Transverse colon (tissue), 4 donors: ENCODE results near the gene RAB20.

ENCODE experiments used
- CTCF ChIP-seq, 5 experiments: fragments of 200-600 bp in 3 of 5; fragments of 450-650 bp in 2 of 5; sonication (generic) in 3 of 5; IDR thresholded peaks; 1 replicate in 2 of 5; 2 replicates in 3 of 5; pipeline ENCODE4 v1.5.1; 2016 to 2017; ENCODE audit warnings: antibody characterized with exemption in 5 of 5, inconsistent platforms in 3 of 5, mild to moderate bottlenecking in 2 of 5, moderate library complexity in 1 of 5
- EP300 ChIP-seq: sonication (generic); formaldehyde crosslinking; IDR thresholded peaks from one replicate; pipeline ENCODE4 v1.6.1; 2017; ENCODE audit warnings: antibody characterized with exemption, low read depth
- POLR2A ChIP-seq: fragments of 450-650 bp; IDR thresholded peaks from one replicate; pipeline ENCODE4 v1.6.1; 2016; ENCODE audit warnings: antibody characterized with exemption, mild to moderate bottlenecking, moderate library complexity
- POLR2AphosphoS5 ChIP-seq, 3 donors: sonication (generic); formaldehyde crosslinking; IDR thresholded peaks; one replicate each; pipeline ENCODE4 v1.6.1; 2016; ENCODE audit warnings: antibody characterized with exemption in 3 of 3

- TF ChIP-seq CTCF (IDR thresholded peaks at IDR 0.05) (no peak), POLR2AphosphoS5 (IDR thresholded peaks at IDR 0.05) (no peak), POLR2A (no peak), EP300 (no peak)
Observed at GRCh38 chr13:110528371-110528770, 33.2 kb downstream of the RAB20 start.
